ENCODE results near the gene AQP9.
"Not testable (repeated sequence)": the region's sequence is repeated elsewhere in the genome, so short reads cannot be mapped to it uniquely, and the experiment has no call there.

Gene AQP9

DNA sequence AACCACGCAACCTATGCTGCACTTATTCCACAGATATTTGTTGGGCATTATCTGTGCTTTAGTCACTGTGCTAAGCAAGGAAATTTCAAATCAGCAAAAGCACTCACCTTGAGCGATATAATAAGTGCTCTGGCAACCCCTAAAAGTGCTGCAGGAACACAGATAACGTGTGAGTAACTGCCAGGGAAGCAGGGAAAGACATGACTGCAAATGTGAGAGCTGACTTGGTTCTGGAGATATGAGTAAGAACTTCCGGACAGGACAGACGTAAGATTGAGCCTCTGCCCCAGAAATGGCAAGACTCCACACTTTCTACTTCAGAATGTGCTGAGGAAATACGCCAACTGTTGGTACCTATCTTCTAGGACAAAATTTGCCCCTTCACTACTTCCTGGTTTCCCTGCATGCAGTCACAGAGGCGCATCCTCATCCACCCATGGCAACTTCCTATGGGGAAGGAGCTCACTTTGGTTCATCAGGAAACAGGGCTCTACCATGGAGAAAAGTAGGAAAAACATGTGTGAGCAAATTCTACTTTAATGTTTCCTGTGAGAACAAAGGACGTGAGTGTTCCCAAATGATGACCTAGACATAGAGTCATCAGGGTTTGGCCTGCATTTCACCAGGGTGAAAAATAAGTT lies 41.7 kb downstream of the AQP9 start:
- TF ChIP-seq, protein P1, sequence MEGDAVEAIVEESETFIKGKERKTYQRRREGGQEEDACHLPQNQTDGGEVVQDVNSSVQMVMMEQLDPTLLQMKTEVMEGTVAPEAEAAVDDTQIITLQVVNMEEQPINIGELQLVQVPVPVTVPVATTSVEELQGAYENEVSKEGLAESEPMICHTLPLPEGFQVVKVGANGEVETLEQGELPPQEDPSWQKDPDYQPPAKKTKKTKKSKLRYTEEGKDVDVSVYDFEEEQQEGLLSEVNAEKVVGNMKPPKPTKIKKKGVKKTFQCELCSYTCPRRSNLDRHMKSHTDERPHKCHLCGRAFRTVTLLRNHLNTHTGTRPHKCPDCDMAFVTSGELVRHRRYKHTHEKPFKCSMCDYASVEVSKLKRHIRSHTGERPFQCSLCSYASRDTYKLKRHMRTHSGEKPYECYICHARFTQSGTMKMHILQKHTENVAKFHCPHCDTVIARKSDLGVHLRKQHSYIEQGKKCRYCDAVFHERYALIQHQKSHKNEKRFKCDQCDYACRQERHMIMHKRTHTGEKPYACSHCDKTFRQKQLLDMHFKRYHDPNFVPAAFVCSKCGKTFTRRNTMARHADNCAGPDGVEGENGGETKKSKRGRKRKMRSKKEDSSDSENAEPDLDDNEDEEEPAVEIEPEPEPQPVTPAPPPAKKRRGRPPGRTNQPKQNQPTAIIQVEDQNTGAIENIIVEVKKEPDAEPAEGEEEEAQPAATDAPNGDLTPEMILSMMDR (IDR thresholded peaks at IDR 0.05; ENCODE audit: low read depth, low read length, missing control alignments) = no peak
- no peak overlapping the region for H3K4me3 ChIP-seq (replicated peaks; ENCODE audit: low read depth, low read length)
- DNase-seq (ENCODE audit: extremely low read depth, low read depth) = no peak

DNA sequence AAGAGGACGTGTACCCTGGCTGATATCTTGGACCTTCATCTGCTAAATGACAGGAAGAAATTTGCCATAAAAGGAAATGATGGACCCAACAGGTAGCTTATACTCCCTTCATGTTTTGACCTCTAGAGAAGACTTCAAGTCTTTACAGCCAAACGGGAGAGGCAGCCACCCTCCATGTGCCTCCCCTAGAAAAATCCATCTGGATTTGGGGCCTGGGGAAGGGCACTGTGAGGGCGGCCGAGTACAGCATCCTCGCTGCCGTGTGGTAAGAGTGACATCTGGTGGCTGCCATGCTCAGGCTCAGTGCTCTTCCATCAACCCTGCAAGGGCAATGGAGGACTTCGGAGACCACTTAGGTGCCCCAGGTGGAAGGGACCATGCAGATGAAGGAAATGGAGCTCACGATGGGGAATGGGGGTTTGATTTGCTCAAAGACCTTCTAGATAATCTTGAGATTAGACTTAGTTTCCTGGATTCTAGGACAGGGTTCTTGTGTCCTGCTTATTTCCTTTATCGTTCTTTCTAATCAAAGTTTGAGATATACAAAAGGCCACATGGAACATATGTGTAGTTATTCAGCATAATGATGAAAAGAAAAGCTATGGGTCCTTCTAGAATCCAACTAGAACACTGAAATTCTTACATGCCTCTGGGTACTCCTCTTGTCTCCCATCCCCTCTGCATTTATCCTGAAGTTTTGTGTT lies 44.4 kb downstream of the AQP9 start:
- TF ChIP-seq, protein P1 (IDR thresholded peaks at IDR 0.05; ENCODE audit: low read depth, low read length, missing control alignments) = peak; percentile 86
- no peak for DNase-seq (ENCODE audit: extremely low read depth, low read depth)
- no peak overlapping the region for H3K4me3 ChIP-seq (replicated peaks; ENCODE audit: low read depth, low read length)

DNA sequence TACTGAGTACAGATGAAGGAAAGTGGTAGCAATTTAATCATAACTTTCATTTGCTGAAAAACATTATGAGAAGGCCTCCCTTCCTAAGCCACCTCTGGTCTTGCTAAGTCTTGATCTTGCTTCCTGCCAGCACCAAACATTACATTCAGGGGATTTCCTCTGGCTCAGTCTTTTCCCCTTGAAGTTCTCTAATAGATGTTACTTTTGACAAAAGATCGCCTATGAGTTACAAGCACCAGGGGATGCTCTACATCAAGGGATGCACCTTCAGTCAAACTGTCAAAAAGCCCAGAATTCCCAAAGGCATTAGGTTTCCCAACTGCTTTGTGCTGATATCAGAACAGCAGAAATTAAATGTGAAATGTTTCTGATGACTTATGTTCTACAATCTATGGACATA lies 47.3 kb downstream of the AQP9 start:
- DNase-seq (ENCODE audit: extremely low read depth, low read depth) = no peak
- TF ChIP-seq, protein P1 (IDR thresholded peaks at IDR 0.05; ENCODE audit: low read depth, low read length, missing control alignments) = peak; percentile 21
- no peak overlapping the region for H3K4me3 ChIP-seq (replicated peaks; ENCODE audit: low read depth, low read length)

DNA sequence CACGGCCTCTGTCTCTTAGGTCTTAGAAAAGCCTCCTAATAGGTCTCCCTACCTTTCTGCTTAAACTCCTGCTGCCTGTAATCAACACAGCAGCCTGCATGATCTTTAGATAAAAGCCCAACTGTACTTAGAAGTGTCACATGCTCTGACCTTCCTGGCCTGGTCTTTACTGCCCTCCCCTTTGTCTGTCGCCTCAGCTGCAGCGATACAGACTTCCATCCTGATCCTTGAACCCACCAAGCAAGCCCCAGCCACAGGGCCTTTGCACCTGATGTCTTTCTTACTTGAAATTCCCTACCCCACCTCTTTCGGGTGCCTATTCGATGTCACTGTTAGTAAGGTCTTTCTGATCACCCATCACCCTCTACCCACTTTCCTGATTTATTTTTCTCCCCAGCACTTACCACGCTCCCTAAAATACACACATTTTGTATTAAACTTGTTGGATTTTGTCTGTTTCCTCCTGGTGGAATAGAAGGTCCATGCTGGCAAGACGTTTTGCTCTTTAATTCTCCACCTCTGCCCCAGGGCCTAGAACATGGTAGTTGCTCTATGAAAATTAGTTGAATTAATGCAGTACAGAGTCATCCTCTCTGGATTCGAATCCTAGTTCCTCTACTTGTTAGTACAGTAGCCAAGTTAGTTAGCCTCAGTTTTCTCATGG lies 51.1 kb downstream of the AQP9 start:
- no peak overlapping the region for H3K4me3 ChIP-seq (replicated peaks; ENCODE audit: low read depth, low read length)
- TF ChIP-seq, protein P1 (IDR thresholded peaks at IDR 0.05; ENCODE audit: low read depth, low read length, missing control alignments) = no peak
- DNase-seq (ENCODE audit: extremely low read depth, low read depth) = no peak

DNA sequence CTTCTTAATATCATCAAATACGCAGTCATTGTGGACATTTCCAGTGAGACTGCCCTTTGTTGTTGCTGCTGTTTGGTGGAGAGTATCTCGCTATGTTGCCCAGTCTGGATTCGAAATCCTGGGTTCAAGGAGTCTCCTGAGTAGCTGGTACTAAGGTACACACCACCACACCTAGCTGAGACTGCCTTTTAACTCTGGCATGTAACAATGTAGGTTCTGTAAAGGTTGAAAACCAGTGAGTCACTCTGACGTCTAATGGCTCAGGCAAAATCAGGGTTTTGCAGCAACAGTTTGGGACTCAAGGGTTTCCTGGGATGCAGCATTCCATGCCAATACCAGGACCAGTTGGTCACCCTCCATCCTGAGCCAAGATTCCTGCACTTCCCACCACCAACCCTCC lies 52.2 kb downstream of the AQP9 start:
- TF ChIP-seq, protein P1 (IDR thresholded peaks at IDR 0.05; ENCODE audit: low read depth, low read length, missing control alignments) = no peak
- no peak for DNase-seq (ENCODE audit: extremely low read depth, low read depth)
- H3K4me3 ChIP-seq (replicated peaks; ENCODE audit: low read depth, low read length) = no peak overlapping the region

DNA sequence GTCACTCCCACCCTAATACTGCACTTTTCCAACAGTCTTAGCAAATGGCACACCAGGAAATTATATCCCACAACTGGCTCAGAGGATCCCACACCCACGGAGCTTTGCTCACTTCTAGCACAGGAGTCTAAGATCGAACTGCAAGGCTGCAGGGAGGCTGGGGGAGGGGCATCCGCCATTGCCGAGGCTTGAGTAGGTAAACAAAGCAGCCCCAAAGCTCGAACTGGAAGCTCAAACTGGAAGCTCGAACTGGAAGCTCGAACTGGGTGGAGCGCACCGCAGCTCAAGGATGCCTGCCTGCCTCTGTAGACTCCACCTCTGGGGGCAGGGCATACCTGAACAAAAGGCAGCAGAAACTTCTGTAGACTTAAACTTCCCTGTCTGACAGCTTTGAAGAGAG lies 55.5 kb downstream of the AQP9 start:
- DNase-seq (ENCODE audit: extremely low read depth, low read depth); H3K4me3 ChIP-seq (replicated peaks; ENCODE audit: low read depth, low read length): not testable (repeated sequence)

DNA sequence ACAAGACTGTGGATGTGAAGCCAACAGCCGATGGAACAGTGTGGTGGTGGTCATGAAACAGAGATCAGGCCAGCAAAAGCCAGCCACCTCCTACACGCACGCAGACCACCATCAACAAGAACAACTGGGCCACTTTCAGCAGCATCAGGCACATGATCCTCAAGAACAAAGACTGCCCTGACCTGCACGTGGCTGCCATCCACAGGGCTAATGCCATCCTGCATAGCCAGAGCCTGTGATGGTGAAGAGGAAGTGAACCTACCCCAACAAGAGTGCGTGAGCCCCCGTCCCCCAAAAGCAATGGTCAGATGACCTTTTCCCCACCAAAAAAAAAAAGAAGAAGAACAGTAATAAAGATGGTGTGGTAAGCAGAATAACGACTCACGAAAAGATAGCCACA lies 62.6 kb downstream of the AQP9 start:
- TF ChIP-seq, protein P1 (IDR thresholded peaks at IDR 0.05; ENCODE audit: low read depth, low read length, missing control alignments) = no peak

More for the DNA sequence above, 62.6 kb downstream of the AQP9 start:
- H3K4me3 ChIP-seq (replicated peaks; ENCODE audit: low read depth, low read length) = no peak overlapping the region
- DNase-seq (ENCODE audit: extremely low read depth, low read depth) = no peak

All from HFF-Myc (cell line).